GM18520 (cell line): ENCODE results near the gene HAUS8.
"Not testable (repeated sequence)": the region's sequence is repeated elsewhere in the genome, so short reads cannot be mapped to it uniquely, and the experiment has no call there.

Experiments used
- ATAC-seq: cut with Tn5 transposase; IDR thresholded peaks from one replicate; pipeline ENCODE4 v1.9.1; 2021; ENCODE audit not compliant: unreplicated experiment

HAUS8 gene, protein sequence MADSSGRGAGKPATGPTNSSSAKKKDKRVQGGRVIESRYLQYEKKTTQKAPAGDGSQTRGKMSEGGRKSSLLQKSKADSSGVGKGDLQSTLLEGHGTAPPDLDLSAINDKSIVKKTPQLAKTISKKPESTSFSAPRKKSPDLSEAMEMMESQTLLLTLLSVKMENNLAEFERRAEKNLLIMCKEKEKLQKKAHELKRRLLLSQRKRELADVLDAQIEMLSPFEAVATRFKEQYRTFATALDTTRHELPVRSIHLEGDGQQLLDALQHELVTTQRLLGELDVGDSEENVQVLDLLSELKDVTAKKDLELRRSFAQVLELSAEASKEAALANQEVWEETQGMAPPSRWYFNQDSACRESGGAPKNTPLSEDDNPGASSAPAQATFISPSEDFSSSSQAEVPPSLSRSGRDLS

DNA sequence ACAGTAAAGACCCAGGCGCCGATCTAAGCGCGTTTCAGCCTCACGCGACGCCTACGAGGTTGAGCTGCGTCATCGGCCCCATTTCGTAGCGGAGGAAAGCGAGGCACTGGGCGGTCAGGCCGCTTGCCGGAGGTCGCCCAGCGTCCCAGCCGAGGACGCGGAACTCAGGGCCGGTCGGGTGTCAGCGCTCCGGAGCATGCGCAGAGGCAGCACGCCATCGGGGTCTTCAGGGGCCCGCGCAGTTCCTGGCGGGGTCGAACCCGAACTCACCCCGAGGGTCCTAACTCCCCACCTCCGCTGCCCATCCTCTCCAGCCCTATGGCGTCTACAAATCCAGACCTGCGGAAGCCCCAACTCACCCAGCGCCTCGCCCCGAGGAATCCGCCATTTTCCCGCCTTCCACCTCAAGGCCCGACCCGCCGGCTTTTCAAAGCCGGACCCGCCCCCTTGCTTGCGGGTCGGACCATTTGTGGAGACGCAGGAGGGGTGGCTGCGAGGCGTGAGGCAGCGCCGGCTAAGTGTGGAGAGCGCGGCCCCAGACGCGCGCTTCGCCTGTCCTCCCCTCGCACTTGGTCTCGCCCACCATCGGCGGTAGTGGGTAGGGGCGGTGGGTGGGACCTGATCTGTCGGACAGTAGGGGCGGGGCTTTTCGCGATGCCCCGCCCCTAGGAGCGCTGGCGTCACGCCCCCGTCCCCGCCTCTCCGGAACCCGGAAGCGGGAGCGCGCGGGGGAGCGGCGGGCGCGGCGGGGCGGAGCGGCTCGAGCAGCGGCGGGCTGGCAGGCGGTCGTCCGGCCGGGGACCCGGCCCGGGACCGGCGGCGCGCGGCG lies at the start of gene HAUS8, which contains the start of gene MYO9B:
TSS of gene HAUS8 (minus strand) at position 418 of the 829 bp plus-strand sequence. CDS start at position 388, 30 bp downstream.
TSS of gene MYO9B (plus strand) at position 743 of the 829 bp plus-strand sequence. CDS start 25,941 bp downstream, outside the sequence.
- peak; percentile 73 for ATAC-seq

DNA sequence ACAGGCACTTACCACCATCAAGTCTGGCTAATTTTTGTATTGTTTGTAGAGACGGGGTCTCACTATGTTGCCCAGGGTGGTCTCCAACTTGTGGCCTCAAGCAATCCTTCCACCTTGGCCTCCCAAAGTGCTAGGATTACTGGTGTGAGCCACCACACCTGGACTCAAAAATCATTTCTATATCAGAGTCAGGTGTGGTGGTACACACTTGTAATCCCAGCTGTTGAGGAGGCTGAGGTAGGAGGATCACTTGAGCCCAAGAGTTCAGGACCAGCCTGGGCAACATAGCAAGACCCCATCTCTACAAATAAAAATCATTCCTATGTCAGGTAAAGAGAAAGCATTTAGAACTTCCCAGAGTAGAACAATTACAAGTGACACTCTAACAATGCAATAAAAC lies 48.8 kb upstream of the HAUS8 start:
- ATAC-seq: no peak

DNA sequence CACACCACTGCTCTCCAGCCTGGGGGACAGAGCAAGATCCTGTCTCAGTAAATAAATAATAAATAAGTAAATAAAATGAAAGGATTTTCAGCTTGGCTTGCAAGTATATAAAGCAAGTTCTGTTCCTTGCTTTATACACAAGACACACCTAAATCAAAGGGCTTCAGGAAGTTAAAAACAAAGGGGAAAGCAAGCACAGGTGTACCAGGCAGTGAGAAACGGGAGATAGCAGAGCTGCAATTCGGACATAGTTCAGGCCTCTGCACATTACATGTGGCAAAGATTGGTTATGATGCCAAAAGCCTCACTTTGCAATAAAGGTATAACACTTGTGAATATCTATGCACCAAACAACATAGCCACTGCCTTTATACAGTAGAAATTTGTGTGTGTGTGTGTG lies 47.8 kb upstream of the HAUS8 start:
- ATAC-seq: no peak

DNA sequence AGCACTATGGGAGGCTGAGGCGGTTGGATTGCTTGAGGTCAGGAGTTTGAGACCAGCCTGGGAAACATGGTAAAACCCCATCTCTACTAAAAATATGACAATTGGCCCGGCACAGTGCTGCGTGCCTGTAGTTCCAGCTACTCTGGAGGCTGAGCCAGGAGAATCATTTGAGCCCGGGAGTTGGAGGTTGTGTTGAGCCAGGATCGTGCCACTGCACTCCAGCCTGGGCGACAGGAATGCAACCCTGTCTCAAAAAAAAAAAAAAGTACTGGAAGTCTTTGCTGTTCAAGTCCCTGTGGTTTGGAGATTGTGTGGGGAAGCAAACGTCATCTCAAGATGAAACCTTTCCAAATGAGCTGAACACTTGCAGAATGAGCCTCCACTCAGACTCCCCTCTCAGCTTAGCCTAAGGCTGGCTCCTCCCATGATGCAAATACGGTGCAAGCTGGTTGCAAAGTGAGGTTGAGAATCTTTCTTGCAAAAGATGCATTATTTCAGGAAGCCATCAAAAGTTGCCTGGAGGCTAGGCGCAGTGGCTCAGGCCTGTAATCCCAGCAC lies 46.6 kb upstream of the HAUS8 start:
- no peak for ATAC-seq

DNA sequence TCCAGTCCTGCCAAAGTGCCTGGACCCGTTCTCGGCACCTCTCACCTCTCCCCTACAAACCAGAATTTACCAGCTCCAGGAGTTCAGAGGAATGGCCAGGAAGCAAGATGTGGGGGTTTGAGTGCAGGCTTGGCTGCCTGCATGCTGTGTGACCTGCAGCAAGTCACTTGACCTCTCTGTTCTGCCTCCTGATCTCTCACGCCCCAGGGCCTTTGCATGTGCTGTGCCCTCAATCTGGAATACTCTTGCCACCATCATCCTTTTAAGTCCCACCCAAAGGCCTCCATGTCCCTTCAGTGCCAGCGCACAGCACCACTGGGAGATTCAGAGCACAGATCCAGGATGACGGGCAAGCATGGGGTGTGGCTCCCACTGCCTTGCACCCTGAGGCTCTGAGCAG lies 43.7 kb upstream of the HAUS8 start:
- no peak for ATAC-seq

DNA sequence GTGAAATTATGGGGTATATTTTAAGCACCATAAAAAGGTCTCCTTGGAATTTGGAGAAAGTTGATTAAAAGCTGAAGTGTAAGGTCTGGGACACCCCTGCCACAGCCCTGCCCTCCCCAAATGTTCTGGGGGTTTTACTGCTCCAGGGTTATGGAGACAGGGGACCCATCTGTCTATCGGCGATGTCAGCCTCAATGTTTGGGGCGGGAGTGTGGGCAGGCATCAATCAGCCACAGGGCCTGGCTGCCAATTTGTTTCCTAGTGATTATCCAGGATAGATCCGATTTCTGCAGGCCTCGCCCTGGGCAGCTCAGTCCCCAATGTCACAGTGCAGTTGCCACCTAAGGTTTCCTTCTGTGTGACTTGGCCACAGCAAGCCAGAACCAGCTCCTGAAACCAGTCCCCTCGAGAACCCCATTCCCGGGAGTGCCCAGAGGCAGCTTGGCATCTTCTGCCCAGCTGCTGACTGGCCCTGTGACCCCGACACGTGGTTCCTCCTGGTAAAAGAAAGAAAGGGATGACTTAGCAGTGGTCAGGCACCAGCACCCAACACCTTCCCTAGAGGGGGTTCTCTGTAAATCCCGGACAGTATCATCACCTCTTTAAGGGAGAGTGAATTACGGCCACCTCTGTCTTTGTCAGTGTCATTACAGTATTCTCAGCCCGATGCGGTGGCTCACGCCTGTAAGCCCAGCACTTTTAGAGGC lies 41.9 kb upstream of the HAUS8 start:
- ATAC-seq: no peak

DNA sequence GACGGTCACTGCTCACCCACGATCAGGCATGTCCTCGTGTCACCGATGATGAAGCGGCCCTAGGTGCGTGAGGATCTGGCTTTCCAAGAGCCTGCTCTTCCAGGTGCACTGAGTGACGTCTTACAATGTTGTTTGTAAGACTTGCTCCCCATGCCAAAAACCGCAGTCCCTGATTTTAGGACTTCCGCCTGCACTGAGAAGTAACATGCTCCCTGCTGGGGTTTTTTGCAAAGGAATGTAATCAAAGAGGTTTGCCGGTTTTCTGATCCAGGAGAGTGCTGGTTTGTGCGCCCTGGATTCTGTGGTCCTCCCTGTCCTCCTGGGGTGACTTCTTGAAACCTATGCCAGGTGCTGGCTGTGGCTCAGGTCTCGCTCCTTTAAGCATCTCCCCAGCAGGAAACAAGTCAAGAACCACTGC lies 39.2 kb upstream of the HAUS8 start:
- ATAC-seq: no peak

DNA sequence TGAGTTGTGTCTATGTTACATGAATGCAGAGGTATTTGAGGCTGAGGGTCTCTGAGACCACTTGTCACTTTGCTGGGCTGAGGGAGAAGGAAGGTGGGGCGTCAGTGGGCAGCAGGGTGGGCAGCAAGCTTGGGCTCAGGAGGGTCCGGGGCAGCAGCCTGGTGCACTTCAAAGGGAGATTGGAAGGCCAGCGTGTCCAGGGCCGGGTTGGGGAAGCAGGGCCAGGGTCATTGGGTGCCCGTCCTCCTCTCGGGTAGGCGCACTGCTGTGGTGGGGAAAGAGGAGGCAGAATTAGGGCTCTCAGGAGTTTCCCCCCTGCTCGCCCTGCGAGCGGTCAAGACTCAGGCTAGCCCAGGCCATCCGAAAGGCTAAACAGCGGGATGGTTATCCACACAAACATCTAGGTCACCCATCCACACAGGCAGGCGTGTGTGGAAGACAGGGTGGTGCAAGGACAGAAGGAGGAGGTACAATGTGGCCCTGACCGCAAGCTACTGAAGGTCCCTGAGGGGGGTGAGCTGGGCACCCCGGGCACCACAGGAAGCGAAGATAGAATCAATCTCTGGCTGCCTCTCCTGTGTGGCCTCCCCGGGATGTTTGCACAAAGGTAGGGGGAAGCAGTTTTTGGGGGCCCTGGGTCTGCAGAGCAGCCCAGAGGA lies 38.0 kb upstream of the HAUS8 start:
- ATAC-seq: no peak

DNA sequence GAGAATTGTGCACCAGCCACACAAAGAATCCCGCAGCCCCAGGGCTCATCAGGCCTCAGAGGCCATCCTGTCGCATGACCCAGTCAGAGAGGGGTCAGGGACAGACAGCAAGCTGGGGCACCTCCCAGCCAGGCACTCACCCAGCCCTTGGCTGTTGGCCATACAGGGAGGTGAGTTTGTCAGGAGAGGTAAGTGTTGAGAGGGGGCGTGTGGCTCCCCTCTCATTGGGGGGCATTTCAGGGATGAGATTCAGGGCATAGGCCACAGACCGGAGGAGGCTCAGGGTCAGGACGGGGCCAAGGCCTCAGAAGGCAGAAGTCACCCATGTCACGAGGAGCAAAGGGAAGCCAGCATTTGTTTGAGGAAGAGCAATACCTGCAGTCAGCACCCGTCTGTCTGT lies 37.4 kb upstream of the HAUS8 start:
- ATAC-seq: no peak

DNA sequence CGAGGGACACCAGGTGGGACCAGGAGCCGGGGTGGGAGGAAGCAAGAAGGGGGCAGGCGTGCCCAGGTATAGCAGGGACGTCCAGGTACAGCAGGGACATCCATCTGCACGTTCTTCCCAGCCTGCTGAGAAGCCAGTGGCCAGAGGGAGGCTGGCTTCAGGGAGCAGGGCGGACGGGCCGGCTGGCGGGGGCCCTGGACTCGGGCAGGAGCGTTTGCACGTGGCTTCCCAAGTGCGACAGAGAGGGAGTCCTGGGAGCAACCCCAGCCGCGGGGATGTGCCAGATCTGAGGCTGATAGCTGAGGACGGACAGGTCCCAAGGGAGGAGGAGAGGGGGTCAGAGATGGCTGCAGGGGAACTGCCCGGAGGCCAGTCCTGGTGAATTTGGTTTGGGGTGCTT lies 37.0 kb upstream of the HAUS8 start:
- ATAC-seq: no peak

DNA sequence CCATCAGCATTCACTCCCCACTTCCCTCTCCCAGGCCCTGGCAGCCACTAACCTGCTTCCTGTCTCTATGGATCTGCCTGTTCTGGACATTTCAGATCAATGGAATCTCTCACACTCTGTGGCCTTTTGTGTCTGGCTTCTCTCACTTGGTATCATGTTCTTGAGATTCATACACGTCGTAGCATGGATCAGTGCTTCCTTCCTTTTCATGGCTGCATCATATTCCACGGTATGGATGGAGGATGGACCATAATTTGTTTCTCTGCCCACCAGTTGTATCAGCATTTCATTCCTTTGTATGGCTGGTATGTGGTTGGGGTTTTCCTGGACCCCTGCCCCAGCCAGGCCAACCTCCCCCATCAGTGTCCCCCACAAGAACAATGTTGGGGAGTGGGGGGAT lies 36.5 kb upstream of the HAUS8 start:
- ATAC-seq: no peak

DNA sequence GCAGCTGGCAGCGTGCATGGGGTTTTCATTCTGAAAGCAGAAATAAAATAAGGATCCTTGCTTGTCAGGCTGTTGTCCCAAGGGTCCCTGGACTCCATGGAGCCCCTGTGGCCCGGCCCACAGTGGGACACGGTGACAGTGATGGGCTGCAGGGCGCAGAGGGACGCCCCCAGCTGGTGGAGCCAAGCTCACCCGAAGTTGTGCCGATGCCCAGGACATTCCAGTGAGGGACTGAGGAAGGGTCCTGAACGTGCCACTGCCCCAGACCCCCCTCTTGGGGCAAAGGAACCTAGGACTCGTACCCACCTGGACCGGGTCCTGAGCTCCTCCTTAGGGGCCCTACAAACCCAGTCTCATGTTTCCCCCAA lies 35.3 kb upstream of the HAUS8 start:
- ATAC-seq: no peak

DNA sequence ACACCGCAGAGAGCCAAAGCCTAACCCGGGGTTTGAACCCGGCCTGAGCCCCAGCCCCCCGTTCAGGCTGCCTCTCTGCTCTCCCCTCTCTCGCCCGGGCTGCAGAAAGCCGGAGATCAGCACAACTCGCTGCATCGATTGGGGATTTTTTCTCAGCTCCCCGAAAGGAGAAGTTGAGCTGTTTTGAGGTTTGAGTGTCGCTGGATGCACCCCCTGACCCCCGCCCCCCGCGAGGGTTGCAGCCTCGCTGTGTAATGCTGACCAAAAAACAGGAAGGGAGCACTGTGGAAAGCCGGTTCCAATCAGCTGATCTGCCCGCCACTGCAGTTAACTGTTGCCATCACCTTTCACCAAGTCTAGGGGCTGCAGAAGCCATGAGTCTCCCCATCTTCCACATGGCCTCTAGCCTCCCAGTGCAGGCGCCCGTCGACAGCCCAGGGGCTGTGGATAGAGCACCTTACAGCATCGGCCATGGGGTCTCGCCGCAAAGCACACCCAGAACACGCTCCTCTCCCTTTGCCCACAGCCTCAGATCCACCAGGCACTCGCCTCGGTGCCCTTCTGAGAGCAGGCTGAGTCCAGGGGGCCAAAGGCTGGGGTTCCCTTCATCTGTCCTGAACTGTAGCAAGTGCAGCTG lies 34.8 kb upstream of the HAUS8 start:
- peak; percentile 30 for ATAC-seq

DNA sequence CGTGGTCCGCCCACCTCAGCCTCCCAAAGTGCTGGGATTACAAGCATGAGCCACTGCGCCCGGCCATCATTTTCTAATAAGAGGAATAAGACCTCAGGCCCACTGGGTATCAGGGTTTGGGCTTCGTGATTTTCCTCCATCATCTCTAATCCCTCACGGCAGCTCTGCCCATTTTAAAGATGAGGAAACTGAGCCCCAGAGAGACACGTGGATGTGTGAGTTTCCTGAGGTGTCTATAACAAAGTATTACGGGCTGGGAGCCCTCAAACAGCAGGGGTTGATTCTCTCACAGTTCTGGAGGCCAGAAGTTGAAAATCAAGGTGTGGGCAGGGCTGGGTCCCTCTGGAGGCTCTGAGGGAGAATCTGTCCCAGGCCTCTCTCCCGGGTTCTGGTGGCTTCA lies 34.0 kb upstream of the HAUS8 start:
- no peak for ATAC-seq

DNA sequence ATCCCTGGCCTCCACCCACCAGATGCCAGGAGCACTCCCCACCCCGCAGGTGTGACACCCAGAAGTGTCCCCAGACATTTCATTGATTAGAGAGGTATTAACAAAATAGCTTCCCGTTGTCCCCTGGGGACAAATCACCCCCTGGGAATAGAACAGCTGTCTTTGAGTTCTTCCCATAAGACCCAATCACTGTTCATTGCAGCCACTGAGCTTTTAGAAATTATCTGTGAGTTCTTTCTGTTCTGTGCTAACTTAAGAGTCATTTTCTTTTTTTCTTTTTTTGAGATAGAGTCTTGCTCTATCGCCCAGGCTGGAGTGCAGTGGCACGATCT lies 33.2 kb upstream of the HAUS8 start:
- no peak for ATAC-seq

DNA sequence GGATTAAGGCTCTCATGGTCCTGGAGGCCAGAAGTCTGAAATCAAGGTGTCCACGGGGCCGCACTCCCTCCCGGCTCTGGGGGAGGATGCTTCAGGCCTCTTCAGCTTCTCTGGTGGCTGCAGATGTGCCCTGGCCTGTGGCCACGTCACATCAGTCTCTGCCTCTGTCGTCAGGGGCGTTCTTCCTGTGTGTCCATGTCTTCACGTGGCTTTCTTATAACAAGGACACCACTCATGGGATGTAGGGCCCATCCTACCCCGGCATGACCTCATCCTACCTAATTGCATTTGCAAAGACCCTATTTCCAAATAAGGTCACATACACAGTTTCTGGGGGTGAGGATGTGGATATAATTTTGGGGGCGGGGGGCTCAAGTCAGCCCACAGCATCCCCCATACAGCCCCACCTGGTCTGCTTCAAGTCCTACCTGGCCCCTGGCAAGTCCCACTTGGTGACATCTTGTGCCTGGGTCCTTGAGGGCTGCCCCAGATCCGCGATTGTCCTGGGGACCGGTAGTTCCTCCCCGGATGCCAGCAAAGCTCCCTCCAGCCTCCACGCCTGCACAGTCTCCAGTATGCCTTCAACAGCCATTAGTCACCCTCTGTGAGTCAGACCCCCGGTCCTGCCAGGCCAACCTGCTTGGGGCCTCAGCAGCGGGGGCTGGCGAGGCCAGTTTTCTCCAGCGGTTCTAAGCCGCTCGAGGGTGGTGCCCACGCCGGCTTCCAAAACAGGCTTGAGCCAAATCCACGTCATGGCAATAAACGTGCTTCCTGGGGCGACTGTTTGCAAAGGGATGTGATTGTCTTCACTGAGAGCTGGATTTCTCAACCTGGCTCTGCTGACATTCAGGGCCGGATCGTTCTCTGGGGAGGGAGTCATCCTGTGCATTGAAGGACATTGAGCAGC lies 32.5 kb upstream of the HAUS8 start:
- ATAC-seq: no peak

DNA sequence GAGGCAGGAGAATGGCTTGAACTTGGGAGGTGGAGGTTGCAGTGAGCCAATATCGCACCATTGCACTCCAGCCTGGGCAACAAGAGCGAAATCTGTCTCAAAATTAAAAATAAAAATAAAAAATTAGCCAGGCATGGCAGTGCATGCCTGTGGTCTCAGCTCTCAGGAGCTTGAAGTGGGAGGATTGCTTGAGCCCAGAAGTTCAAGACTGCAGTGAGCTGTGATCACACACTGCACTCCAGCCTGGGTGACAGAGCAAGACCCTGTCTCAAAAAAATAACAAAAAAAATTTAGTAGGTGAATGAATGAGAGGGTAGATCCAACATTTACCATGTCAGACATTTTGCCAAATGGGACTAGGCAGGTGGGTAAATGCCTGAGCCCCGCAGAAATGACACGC lies 31.7 kb upstream of the HAUS8 start:
- not testable (repeated sequence) for ATAC-seq

DNA sequence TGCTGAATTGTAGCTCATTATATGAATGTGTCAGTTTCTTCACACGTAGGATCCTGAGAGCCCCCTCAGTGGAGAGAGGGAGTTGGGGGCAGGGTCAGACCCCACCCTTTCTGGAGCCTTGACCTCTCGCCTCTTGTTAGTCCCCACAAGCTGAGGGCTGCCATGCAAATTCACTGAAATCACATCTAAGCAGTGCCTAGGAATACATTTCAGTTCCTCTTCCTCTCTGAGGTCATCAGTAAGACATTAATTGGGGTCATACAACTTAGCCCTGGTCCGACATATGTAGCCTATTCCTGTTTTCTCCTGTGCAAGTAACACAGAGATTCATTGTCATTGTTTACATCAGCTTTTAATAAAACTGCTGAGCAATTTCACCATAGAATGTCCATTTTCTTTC lies 30.3 kb upstream of the HAUS8 start:
- ATAC-seq: no peak

DNA sequence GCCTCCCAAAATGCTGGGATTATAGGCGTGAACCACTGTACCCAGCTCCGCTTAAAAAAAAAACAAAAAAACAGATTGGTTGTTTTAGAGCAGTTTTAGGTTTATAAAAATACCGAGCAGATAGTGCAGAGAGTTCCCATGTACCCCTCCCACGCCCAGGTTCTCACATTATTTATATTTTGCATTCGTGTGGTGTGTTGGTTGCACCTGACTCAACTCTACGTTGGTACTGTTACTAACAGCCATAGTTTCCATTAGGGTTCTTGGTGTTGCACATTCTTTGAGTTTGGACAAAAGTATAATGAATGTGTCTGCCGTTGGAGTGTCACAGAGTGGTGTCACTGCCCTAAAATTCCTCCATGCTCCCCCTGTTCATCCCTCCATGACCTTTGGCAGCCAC lies 29.4 kb upstream of the HAUS8 start:
- no peak for ATAC-seq
